ENCODE measurements around the gene YAP1.

DNA sequence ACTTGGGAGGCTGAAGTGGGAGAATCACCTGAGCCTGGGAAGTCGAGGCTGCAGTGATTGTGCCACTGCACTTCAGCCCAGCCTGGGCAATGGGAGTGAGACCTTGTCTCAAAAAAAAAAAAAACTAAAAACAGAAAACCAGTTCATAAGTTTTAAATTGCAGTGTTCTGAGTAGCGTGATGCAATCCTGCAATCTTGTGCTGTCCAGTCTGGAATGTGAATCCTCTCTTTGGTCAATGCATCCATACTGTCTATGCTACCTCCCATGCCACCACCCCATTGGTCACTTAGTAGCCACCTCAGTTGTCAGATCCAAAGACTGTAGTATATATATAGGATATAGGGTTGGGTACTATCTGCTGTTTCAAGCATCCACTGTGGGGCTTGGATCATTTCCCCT lies 11.1 kb downstream of the YAP1 start:
- TF ChIP-seq, protein P1, sequence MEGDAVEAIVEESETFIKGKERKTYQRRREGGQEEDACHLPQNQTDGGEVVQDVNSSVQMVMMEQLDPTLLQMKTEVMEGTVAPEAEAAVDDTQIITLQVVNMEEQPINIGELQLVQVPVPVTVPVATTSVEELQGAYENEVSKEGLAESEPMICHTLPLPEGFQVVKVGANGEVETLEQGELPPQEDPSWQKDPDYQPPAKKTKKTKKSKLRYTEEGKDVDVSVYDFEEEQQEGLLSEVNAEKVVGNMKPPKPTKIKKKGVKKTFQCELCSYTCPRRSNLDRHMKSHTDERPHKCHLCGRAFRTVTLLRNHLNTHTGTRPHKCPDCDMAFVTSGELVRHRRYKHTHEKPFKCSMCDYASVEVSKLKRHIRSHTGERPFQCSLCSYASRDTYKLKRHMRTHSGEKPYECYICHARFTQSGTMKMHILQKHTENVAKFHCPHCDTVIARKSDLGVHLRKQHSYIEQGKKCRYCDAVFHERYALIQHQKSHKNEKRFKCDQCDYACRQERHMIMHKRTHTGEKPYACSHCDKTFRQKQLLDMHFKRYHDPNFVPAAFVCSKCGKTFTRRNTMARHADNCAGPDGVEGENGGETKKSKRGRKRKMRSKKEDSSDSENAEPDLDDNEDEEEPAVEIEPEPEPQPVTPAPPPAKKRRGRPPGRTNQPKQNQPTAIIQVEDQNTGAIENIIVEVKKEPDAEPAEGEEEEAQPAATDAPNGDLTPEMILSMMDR (IDR thresholded peaks at IDR 0.05), result no peak
- TF ChIP-seq, protein P2, sequence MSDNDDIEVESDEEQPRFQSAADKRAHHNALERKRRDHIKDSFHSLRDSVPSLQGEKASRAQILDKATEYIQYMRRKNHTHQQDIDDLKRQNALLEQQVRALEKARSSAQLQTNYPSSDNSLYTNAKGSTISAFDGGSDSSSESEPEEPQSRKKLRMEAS (IDR thresholded peaks at IDR 0.05), result no peak
- TF ChIP-seq ZFP36 (IDR thresholded peaks at IDR 0.05; ENCODE audit: borderline replicate concordance, partially characterized antibody), result no peak
- no peak for TF ChIP-seq HOXB13 (CRISPR knock-in tag; IDR thresholded peaks at IDR 0.05; ENCODE audit: low read depth)
- no peak for TF ChIP-seq POLR2A (IDR thresholded peaks at IDR 0.05; ENCODE audit: low read length)
- TF ChIP-seq EP300 (IDR thresholded peaks at IDR 0.05), result no peak
